ENCODE results near the gene CD7.

- TF ChIP-seq, protein P1, sequence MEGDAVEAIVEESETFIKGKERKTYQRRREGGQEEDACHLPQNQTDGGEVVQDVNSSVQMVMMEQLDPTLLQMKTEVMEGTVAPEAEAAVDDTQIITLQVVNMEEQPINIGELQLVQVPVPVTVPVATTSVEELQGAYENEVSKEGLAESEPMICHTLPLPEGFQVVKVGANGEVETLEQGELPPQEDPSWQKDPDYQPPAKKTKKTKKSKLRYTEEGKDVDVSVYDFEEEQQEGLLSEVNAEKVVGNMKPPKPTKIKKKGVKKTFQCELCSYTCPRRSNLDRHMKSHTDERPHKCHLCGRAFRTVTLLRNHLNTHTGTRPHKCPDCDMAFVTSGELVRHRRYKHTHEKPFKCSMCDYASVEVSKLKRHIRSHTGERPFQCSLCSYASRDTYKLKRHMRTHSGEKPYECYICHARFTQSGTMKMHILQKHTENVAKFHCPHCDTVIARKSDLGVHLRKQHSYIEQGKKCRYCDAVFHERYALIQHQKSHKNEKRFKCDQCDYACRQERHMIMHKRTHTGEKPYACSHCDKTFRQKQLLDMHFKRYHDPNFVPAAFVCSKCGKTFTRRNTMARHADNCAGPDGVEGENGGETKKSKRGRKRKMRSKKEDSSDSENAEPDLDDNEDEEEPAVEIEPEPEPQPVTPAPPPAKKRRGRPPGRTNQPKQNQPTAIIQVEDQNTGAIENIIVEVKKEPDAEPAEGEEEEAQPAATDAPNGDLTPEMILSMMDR (IDR thresholded peaks at IDR 0.05): no peak
- TF ChIP-seq POLR2A (IDR thresholded peaks at IDR 0.05): no peak
These were observed 43.0 kb downstream of the CD7 start for GRCh38 chr17:82274134-82275020.
